Superior temporal gyrus (tissue), 1 donor: Measurements from ENCODE around the gene SPN.
A peak's percentile ranks its signal among the peaks of the same experiment; 100 is the strongest.
"Not testable (repeated sequence)": the region's sequence is repeated elsewhere in the genome, so short reads cannot be mapped to it uniquely, and the experiment has no call there.

Source experiments
- DNase-seq: peaks from one replicate; pipeline ENCODE4 v3.0.0-alpha.2; 2016; ENCODE audit errors: extremely low spot score

Gene SPN, protein sequence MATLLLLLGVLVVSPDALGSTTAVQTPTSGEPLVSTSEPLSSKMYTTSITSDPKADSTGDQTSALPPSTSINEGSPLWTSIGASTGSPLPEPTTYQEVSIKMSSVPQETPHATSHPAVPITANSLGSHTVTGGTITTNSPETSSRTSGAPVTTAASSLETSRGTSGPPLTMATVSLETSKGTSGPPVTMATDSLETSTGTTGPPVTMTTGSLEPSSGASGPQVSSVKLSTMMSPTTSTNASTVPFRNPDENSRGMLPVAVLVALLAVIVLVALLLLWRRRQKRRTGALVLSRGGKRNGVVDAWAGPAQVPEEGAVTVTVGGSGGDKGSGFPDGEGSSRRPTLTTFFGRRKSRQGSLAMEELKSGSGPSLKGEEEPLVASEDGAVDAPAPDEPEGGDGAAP

DNA sequence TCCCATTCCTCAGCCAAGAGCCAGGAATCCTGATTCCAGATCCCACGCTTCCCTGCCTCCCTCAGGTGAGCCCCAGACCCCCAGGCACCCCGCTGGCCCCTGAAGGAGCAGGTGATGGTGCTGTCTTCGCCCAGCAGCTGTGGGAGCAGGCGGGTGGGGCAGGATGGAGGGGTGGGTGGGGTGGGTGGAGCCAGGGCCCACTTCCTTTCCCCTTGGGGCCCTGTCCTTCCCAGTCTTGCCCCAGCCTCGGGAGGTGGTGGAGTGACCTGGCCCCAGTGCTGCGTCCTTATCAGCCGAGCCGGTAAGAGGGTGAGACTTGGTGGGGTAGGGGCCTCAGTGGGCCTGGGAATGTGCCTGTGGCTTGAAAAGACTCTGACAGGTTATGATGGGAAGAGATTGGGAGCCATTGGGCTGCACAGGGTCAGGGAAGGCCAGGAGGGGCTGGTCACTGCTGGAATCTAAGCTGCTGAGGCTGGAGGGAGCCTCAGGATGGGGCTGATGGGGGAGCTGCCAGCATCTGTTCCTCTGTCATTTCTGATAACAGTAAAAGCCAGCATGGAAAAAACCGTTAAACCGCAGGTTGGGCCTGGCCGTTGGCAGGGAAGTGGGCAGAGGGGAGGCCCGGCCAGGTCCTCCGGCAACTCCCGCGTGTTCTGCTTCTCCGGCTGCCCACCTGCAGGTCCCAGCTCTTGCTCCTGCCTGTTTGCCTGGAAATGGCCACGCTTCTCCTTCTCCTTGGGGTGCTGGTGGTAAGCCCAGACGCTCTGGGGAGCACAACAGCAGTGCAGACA is at the start of gene SPN:
TSS of gene SPN (plus strand) at position 232 of the 791 bp plus-strand sequence. CDS start at position 714, 482 bp downstream.
- no peak for DNase-seq

DNA sequence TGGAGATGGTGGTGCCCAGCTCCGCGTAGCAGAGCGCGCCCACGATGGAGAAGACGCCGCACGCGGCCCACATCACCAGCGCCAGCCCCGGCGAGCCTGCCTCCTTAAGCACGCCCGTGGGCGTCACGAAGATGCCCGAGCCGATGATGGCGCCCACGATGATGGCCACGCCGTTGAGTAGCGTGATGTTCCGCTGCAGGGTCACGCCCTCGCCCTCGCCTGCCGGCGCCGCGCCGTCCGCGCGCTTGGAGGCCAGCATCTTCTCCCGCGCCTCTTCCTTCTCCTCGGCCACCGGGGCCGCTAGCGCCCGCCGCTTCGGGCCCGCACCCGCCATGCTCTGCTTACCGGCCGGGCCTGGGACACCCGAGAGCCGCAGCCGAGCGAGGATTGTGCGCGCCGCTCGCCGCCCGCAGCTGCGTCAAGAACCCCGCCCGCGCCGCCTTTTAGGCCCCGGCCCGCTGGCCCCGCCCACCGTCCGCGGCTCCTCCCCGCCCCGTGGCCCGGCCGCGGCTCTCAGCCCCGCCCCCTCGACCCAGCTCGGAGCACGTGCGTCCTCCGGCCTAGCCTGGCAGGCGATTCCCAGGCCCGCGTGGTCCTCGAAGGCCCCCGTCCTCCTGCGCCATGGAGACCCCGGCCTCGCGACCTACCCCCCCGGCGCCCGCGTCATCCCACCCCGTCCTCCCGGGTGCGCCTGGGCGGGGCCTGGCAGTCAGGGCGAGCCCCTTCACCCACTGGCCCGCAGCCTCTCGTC is 49.6 kb upstream of the SPN start:
- peak; percentile 73 for DNase-seq

GRCh38 chr16:29614691-29615314 is 48.2 kb upstream of the SPN start:
- DNase-seq, result not testable (repeated sequence)

DNA sequence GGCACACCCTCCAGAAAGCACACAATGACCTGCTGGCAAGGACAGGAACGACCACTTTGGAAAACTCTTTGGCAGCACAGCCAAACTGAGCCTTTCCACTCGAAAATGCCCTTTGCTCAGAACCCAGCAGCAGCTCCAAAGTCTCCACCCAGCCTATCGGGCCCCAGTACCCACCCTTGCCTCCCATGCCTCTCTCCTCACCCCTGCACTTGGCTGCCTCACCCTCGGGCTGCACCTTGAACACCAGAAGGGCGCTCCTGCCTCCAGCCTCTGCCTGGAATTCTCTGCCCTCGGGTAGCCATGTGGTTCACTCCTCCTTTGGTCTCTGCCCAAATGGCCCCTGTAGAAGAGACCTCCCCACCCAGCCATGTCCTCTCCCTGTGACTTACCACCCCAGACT is 46.9 kb upstream of the SPN start:
- not testable (repeated sequence) for DNase-seq

DNA sequence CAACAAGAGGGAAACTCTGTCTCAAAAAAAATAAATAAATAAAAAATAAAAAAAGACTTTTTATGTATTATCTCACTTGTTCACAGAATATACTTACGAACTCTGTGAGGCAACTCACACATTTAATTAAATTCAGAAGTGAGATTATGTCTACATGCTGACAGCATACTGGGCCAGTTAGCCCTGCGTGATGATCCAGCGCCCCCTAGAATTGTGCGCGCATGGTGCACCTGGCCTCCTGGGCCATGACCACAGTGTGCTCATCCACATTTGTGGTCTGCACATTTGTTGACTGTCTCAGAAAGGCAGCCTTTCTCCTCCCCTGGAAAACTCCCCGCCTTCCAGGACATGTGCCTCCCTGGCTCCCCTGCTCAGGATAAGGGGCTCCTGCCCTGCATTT is 42.5 kb upstream of the SPN start:
- not testable (repeated sequence) for DNase-seq

GRCh38 chr16:29622738-29623137 is 40.3 kb upstream of the SPN start:
- DNase-seq, result not testable (repeated sequence)

DNA sequence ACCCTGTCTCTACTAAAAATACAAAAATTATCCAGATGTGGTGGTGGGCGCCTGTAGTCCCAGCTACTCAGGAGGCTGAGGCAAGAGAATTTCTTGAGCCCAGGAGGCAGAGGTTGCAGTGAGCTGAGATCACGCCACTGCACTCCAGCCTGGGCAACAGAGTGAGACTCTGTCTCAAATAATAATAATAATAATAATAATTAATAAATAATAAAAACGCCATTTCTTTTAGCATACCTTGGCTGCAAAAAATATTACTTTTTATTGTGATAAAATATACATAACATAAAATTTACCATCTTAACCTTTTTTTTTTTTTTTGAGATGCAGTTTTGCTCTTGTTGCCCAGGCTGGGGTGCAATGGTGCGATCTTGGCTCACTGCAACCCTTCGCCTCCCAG is 39.8 kb upstream of the SPN start:
- not testable (repeated sequence) for DNase-seq

DNA sequence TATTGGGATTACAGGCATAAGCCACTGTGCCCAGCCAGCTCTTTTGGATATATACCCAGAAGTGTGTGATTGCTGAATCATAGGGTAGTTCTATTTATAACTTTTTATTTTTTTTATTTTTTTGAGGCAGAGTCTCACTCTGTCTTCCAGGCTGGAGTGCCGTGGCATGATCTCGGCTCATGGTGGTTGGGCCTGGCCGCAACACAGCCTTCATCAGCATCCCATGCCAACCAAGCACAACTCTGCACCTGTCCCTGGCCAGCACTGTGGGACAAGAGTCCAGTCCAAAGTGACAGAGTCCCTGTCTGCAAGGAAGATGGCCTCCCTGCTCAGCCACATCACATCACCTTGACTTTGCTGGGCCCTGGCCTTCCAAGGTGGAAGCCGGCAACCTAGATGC is 37.9 kb upstream of the SPN start:
- DNase-seq, result not testable (repeated sequence)

- DNase-seq, result peak; percentile 7
Observed at GRCh38 chr16:29626778-29627331, 36.2 kb upstream of the SPN start.

- DNase-seq, result not testable (repeated sequence)
Observed at GRCh38 chr16:29627661-29628075, 35.4 kb upstream of the SPN start.

- DNase-seq, result not testable (repeated sequence)
Observed at GRCh38 chr16:29628707-29629106, 34.3 kb upstream of the SPN start.

- not testable (repeated sequence) for DNase-seq
Observed at GRCh38 chr16:29629318-29629717, 33.7 kb upstream of the SPN start.

DNA sequence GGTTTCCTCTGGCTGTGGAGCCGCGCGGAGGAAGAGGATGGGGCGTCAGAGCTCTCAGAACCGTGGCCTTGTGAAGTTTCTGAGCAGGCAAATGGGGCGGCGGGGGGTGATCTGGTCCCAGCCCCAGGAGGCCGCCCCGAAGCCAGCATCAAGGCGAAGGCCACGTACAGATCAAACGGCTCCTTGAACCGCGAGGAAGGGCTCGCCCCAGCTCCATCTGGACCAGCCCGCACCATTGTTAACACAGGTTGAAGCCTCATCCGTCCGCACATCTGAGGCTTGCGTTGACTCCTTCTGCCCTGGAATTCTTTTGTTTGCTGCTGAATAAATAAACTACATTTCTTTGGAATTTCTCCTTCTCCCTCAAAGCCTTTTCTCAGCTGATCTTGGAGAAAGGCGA is 31.4 kb upstream of the SPN start:
- DNase-seq, result not testable (repeated sequence)

DNA sequence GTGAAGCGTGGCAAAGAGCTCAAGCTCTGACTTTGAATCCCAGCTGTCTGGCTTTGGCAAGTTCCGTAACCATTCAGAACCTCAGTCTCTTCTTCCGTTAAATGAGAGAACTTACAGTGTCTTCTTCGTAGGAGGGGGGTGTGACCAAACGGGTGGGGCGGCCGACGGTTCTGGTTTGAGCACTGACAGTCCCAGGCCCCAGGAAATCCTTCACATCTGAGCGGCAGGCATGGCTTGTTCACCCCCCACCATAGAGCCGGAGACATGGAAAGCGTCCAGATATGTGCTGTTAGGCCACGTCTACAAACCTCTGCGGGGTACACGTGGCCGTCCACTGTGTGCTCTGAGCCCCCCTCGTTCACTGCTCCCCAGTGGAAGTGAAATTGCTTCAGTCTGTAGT is 27.1 kb upstream of the SPN start:
- DNase-seq, result not testable (repeated sequence)

- DNase-seq, result not testable (repeated sequence)
Observed at GRCh38 chr16:29636368-29636767, 26.7 kb upstream of the SPN start.

DNA sequence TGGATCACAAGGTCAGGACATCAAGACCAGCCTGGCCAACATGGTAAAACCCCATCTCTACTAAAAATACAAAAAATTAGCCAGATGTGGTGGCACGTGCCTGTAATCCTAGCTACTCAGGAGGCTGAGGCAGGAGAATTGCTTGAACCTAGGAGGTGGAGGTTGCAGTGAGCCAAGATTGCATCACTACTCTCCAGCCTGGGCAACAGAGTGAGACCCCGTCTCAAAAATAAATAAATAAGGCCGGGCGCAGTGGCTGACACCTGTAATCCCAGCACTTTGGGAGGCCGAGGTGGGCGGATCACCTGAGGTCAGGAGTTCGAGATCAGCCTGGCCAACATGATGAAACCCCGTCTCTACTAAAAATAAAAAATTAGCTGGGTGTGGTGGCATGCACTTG is 24.3 kb upstream of the SPN start:
- DNase-seq, result not testable (repeated sequence)

- no peak for DNase-seq
Observed at GRCh38 chr16:29641561-29641960, 21.5 kb upstream of the SPN start.

DNA sequence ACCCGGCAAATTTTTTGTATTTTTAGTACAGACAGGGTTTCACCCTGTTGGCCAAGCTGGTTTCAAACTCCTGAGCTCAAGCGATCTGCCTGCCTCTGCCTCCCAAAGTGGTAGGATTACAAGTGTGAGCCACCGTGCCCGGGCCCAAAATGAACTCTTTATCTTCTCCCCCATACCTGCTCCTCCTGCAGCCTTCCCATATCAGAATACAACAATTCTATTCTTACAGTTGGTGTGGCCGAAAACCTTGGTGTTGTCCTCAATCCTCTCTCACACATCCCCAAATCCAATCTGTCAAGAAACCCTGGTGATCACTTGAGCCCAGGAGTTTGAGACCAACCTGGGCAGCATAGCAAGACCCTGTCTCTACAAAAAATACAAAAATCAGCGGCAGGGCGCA is 19.5 kb upstream of the SPN start:
- DNase-seq, result no peak

DNA sequence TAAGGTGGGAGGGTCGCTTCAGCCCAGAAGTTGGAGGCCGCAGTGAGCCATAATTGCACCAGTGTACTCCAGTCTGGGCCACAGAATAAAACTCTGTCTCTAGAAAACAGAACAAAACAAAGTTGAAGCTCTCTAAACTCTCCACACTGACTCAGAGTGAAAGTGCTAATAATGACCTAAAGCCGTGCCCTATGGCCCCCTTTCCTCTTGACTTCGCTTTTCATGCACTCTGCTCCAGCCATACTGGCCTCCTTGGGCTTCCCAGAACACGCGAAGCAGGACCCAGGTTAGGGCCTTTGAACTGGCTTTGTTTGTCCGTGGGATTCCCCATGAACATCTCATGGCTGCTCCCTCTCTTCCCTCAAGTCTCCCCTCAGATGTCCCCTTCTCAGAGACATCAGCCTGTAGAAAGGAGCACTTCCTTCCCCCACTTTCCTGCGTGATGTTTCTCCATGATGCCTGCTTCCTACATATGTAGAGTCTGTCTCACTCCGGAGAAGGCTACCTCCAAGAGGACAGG is 18.6 kb upstream of the SPN start:
- DNase-seq, result no peak

DNA sequence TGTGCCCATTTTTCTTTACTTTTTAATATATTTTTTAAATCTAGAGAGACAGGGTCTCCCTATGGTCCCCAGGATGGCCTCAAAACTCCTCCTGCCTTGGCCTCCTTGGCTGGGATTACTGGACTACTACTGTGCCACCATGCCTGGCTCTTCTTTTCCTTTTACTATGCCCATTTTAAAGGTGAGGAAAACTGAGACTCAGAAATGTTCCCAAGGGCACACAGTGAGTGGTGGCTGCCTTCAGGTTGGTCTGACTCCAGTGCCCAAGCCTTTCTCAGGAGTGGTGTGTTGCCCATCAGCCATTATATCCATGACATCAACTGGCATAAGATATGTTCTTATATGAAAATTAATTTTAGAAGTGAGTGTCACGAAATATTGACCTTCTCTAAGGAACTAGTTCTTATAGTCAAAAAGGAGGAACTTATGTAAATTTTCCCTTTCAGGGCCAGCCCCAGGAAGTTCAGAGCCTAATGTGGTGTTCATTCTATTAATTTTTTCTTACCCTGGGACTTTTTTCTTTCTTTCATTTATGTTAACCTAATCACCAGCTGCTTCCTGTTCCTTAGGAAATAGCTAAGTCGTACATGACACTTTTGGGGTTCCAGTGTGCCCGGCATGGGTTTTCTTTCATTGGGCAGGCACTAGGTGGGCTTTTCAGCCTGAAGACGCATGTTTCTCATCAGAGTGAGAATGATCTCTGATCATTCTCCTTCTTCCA is 17.9 kb upstream of the SPN start:
- DNase-seq, result no peak
